ENCODE measurements around the gene PAN3. TPM values are rescaled to one million over a fixed set of nuclear protein-coding genes. Genes with fewer than 3 reads are reported as not detected.

The PAN3 gene
- total and polyA plus RNA-seq, 2 of the 8 experiments (the other 6 are each of a cell fraction or from before 2014, with no cell fraction given) = 12.7 to 39.3 TPM

DNA sequence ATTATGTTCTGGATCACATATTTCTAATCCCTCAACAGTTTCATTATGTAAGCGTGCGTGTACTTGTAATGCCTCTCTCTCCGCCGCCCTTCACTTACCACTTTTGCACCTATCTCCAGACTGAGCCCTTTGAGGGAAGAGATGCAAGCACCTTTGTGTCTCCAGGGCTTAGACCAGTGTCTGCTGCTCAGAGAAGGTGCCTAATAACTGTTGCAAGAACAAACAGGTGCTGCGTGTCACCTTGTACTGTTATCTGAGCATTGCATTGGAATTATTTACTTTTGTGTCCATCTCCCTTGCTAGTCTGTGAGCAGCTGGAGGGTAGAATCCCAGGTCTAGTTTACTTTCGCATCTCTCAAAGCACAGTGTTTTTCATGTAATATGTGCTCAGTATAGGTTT lies 200.4 kb downstream of the PAN3 start (continued):
- TF ChIP-seq TAF7 (optimal IDR thresholded peaks at IDR 0.05; ENCODE audit: borderline replicate concordance, low read depth, low read length) (no peak), CBX8 (IDR thresholded peaks at IDR 0.05; ENCODE audit: borderline replicate concordance, low read depth, low read length) (no peak)
